Measurements from ENCODE around the gene HID1. TPM values are rescaled to one million over a fixed set of nuclear protein-coding genes. Genes with fewer than 3 reads are reported as not detected.
"Not testable (repeated sequence)": the region's sequence is repeated elsewhere in the genome, so short reads cannot be mapped to it uniquely, and the experiment has no call there.

Gene HID1
- total RNA-seq, 6 experiments from 2014 or later = 0.40 to 0.96 (median 0.56) TPM

GRCh38 chr17:75009139-75009724 is 36.7 kb upstream of the HID1 start:
- Mint-ChIP-seq H3K36me3 (ENCODE audit: low read depth) (peaks cover 7% of the 10 kb centered on the region), H3K4me1 (ENCODE audit: low read depth) (peaks cover 29% of the 10 kb centered on the region), H3K27me3 (ENCODE audit: insufficient read depth) (no peaks in the 10 kb centered on the region; the same call in none of the 2 replicates), H3K4me3 (no peak overlapping the region), H3K9me3 (no peaks in the 10 kb centered on the region), H3K27ac (no peak overlapping the region; the same call in 1 of the 2 replicates)
- DNase-seq = no peak
- no peak for TF ChIP-seq CTCF (IDR thresholded peaks at IDR 0.05)

- DNase-seq = no peak
- Mint-ChIP-seq H3K9me3 (no peaks in the 10 kb centered on the region), H3K36me3 (ENCODE audit: low read depth) (0 out of 2 replicates have a peak, but pooled peaks cover under 1% of the 10 kb centered on the region), H3K27ac (no peak overlapping the region), H3K4me3 (no peak overlapping the region), H3K27me3 (ENCODE audit: insufficient read depth) (no peaks in the 10 kb centered on the region; the same call in none of the 2 replicates), H3K4me1 (ENCODE audit: low read depth) (peaks cover 21% of the 10 kb centered on the region)
- TF ChIP-seq CTCF (IDR thresholded peaks at IDR 0.05) = no peak
Observed at GRCh38 chr17:75008373-75008772, 35.8 kb upstream of the HID1 start.

- H3K9me3 Mint-ChIP-seq = no peaks in the 10 kb centered on the region
- no peaks in the 10 kb centered on the region; the same call in none of the 2 replicates for H3K27me3 Mint-ChIP-seq (ENCODE audit: insufficient read depth)
- H3K4me1 Mint-ChIP-seq (ENCODE audit: low read depth) = peaks cover 10% of the 10 kb centered on the region
- H3K36me3 Mint-ChIP-seq (ENCODE audit: low read depth) = no peaks in the 10 kb centered on the region
- no peak overlapping the region for H3K27ac Mint-ChIP-seq
- no peak for TF ChIP-seq CTCF (IDR thresholded peaks at IDR 0.05)
- no peak overlapping the region for H3K4me3 Mint-ChIP-seq
- no peak for DNase-seq
Observed at GRCh38 chr17:75006653-75007052, 34.1 kb upstream of the HID1 start.

- H3K27me3 Mint-ChIP-seq (ENCODE audit: insufficient read depth); DNase-seq; H3K9me3 Mint-ChIP-seq; H3K4me3 Mint-ChIP-seq; H3K36me3 Mint-ChIP-seq (ENCODE audit: low read depth); H3K27ac Mint-ChIP-seq; H3K4me1 Mint-ChIP-seq (ENCODE audit: low read depth): not testable (repeated sequence)
Observed at GRCh38 chr17:75006084-75006483, 33.5 kb upstream of the HID1 start.

GRCh38 chr17:75005291-75005690 is 32.7 kb upstream of the HID1 start:
- no peak overlapping the region for H3K27ac Mint-ChIP-seq
- TF ChIP-seq CTCF (IDR thresholded peaks at IDR 0.05) = no peak
- H3K4me3 Mint-ChIP-seq = no peak overlapping the region
- no peaks in the 10 kb centered on the region for H3K9me3 Mint-ChIP-seq
- no peak for DNase-seq
- H3K27me3 Mint-ChIP-seq (ENCODE audit: insufficient read depth) = no peaks in the 10 kb centered on the region; the same call in none of the 2 replicates
- H3K36me3 Mint-ChIP-seq (ENCODE audit: low read depth) = no peaks in the 10 kb centered on the region
- H3K4me1 Mint-ChIP-seq (ENCODE audit: low read depth) = no peaks in the 10 kb centered on the region; the same call in 1 of the 2 replicates

GRCh38 chr17:75004371-75004770 is 31.8 kb upstream of the HID1 start:
- no peak for DNase-seq
- TF ChIP-seq CTCF (IDR thresholded peaks at IDR 0.05) = no peak
- Mint-ChIP-seq H3K27me3 (ENCODE audit: insufficient read depth) (no peaks in the 10 kb centered on the region; the same call in none of the 2 replicates), H3K4me1 (ENCODE audit: low read depth) (no peaks in the 10 kb centered on the region; the same call in 1 of the 2 replicates), H3K27ac (no peak overlapping the region), H3K4me3 (no peak overlapping the region), H3K9me3 (no peaks in the 10 kb centered on the region), H3K36me3 (ENCODE audit: low read depth) (no peaks in the 10 kb centered on the region)
